HG02885 (cell line): ENCODE results near the gene TIAM1.

Experiments used
- ATAC-seq: cut with Tn5 transposase; IDR thresholded peaks from one replicate; pipeline ENCODE4 v1.9.1; 2021; ENCODE audit warnings: mild to moderate bottlenecking; ENCODE audit not compliant: unreplicated experiment, poor library complexity

Gene TIAM1

GRCh38 chr21:31343680-31344480, at the start of gene TIAM1:
TSS of gene TIAM1 (minus strand) at chr21:31344261. CDS start at chr21:31266972, 77,289 bp downstream.
- no peak for ATAC-seq

- ATAC-seq, result no peak
Observed at GRCh38 chr21:31387560-31388186, 43.6 kb upstream of the TIAM1 start.

GRCh38 chr21:31386006-31386405, 41.9 kb upstream of the TIAM1 start:
- ATAC-seq, result no peak

- no peak for ATAC-seq
Observed at GRCh38 chr21:31383770-31384169, 39.7 kb upstream of the TIAM1 start.

- no peak for ATAC-seq
Observed at GRCh38 chr21:31382060-31382459, 38.0 kb upstream of the TIAM1 start.

- ATAC-seq, result no peak
Observed at GRCh38 chr21:31376301-31376700, 32.2 kb upstream of the TIAM1 start.

- ATAC-seq, result no peak
Observed at GRCh38 chr21:31374395-31374794, 30.3 kb upstream of the TIAM1 start.

- ATAC-seq, result no peak
Observed at GRCh38 chr21:31372471-31372765, 28.4 kb upstream of the TIAM1 start.

GRCh38 chr21:31371715-31372470, 27.8 kb upstream of the TIAM1 start:
- ATAC-seq, result no peak

- no peak for ATAC-seq
Observed at GRCh38 chr21:31370893-31371544, 27.0 kb upstream of the TIAM1 start.

GRCh38 chr21:31370281-31370892, 26.3 kb upstream of the TIAM1 start:
- ATAC-seq, result no peak

- no peak for ATAC-seq
Observed at GRCh38 chr21:31368361-31368760, 24.3 kb upstream of the TIAM1 start.

GRCh38 chr21:31367801-31368200, 23.7 kb upstream of the TIAM1 start:
- no peak for ATAC-seq

- ATAC-seq, result no peak
Observed at GRCh38 chr21:31366825-31367224, 22.8 kb upstream of the TIAM1 start.

- no peak for ATAC-seq
Observed at GRCh38 chr21:31364253-31364945, 20.3 kb upstream of the TIAM1 start.

- ATAC-seq, result no peak
Observed at GRCh38 chr21:31363720-31364119, 19.7 kb upstream of the TIAM1 start.

GRCh38 chr21:31360717-31361116, 16.7 kb upstream of the TIAM1 start:
- ATAC-seq, result no peak

- ATAC-seq, result no peak
Observed at GRCh38 chr21:31358158-31358557, 14.1 kb upstream of the TIAM1 start.

- ATAC-seq, result no peak
Observed at GRCh38 chr21:31356440-31356839, 12.4 kb upstream of the TIAM1 start.
